GM11168 (cell line): ENCODE results near the gene NARF.
"Not testable (repeated sequence)": the region's sequence is repeated elsewhere in the genome, so short reads cannot be mapped to it uniquely, and the experiment has no call there.

Experiments used
- in situ Hi-C: fragments of 300-500 bp; cut with MboI; formaldehyde crosslinking; loops from one replicate; pipeline ENCODE4 v1.12.0; 2022; ENCODE audit warnings: low sequenced_read_pairs; ENCODE audit not compliant: unreplicated experiment

The NARF gene

DNA sequence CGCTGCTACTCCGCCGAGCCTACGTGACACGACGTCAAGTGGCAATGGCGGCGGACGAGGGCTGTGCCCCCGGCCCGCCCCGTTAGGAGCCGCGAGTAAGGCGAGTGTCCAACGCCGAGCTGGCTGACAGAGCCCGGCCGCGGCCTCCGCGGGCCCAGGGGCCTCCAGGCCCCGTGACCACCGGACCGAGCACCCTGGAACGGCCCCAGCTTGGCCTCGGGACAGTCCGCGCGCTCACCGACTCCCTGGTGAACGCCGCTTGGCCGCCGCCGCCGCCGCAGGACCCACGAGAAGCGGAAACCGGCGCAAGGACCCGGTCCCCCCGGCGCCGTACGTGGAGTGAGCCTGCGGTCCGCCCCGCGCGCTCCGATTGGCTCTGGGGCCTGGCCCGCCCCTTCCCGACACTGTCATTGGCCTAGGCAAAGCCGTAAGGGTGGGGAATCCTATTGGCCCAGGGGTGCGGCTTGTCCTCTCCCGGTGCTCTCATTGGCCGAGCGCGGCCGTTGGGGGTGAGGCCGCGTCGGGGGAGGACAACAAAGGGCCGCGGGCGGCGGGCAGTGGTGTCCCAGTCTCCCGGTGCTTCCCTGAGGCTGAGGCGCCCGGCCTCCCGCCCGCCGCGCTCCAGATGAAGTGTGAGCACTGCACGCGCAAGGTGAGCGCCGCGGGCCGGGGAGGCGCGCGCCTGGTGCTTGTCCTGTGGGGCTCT lies at the start of gene NARF:
NARF (plus strand) TSS at position 563 of the 706 bp plus-strand sequence; CDS start at position 626, 63 bp downstream.
- in situ Hi-C loops, result no loop called here

- in situ Hi-C loops, result no loop called here
Measured at GRCh38 chr17:82408938-82409318, 49.6 kb upstream of the NARF start.

GRCh38 chr17:82410014-82410716 lies 48.4 kb upstream of the NARF start:
- in situ Hi-C loops, result no loop called here

- in situ Hi-C loops, result no loop called here
Measured at GRCh38 chr17:82411396-82412053, 47.0 kb upstream of the NARF start.

GRCh38 chr17:82412081-82412480 lies 46.5 kb upstream of the NARF start:
- in situ Hi-C loops, result not testable (repeated sequence)

DNA sequence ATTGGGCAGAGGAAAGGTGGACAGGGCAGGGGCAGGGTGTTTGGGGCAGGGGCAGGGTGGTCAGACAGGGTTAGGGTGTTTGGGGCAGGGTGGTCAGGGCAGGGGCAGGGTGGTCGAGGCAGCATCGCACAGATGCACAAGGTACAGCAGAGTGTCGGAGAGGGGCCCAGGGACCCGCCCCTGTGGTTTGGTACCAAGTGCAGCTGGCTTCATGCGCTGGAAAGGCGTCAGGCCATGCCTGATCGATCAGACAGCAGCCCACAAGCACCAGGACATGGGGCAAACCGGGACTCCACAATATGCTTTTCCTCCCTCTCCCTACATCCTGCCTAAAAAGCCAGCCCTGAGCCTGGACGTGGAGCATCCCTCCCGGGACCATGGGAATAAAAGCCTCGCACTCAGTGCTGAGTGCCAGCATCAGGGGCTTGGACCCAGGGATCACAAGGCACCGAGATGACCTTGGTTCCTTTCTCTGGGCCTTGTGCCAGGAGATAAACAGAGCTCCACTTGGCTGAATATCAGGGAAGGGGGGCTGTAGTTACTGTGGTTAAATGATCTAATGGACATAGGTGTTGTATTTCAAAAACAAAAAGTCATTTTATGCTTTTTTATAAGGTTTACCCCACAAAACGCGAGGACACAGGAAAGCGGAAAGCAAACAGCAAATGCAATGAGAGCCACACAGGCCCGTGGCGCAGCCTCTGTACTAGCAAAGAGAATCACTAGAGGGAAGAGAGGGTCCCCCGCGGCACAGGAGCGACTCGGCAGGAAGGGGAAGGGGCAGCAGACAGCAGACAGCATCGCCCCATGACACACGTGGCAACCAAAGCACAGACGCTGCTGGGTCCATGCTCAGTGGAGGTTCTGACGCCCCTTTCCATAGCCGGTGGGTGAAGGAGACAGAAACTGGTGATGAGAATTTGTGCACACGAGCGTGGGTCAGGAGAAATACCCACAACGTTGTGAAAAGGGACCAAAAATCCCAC lies 45.7 kb upstream of the NARF start:
- in situ Hi-C loops, result no loop called here

DNA sequence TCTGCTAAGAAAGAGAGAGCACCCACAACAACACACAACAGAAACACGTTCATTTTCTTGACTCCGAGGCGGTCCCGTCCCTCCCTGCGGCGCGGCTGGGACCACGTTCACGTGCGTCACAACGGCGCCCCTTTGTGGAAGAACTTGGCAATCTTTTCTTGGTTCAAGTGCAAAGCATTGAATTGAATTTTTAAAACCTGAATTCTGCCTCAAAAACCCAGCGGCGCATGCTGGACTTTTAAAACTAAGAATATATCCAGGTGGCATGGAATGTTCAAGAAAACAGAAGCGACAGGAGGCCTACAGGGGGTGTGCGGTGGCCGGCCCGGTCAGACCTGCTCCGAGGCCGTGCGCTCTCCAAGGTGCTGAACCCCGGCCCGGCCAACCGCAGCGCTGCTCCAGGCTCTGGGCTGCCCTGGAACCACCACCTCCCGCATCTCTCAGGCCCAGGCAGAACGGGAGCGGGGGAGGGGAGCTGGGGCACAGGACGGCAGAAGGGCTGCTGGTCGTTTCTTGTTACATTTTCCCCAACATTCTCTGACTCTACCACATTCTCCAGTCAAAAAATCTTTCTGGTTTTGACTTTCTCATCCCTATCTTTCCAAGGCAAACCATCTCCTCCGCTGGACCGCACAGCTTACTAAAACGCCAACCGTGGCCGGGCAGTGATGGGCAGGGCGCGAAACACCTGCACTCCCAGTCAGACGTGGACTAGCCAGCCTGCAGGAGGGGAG lies 43.8 kb upstream of the NARF start:
- in situ Hi-C loops, result loop anchor here (5.0 kb wide), 1 partner anchor 57 kb away; the partner anchor contains the start of gene TEX19

DNA sequence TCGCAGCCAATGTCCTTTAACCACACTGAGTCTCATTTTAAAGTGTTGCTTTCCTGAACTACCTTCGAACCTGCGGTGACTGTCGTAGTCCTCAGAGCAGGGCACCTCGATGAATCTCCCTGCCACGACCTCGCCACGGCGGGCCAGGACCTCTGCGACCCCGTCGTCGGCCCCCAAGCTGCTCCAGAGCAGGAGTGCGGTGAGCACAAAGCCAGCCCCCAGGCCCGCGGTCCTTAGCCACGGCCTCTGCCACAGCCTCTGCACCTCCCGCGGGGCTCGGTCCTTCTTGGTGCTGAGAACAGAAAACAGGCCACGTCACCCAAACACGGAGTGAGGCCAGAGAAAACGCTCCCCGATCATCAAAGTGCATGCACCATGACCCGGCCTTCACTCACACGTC lies 43.2 kb upstream of the NARF start:
- in situ Hi-C loops, result loop anchor here (5.0 kb wide), 1 partner anchor 58 kb away; the partner anchor contains the start of gene TEX19

DNA sequence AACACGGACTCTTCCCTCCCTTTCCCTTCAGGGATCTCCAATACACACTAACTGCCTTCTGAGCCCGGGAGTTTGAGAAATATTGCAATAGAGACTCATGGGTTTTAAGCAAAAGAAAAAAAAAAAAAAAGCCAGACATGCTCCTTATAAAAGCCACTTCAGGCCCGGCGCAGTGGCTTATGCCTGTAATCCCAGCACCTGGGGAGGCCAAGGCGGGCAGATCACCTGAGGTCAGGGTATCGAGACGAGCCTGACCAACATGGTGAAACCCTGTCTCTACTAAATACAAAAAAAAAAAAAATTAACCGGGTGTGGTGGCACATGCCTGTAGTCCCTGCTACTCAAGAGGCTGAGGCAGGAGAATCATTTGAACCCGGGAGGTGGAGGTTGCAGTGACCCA lies 42.8 kb upstream of the NARF start:
- in situ Hi-C loops, result loop anchor here (5.0 kb wide), 1 partner anchor 58 kb away; the partner anchor contains the start of gene TEX19

GRCh38 chr17:82416264-82416663 lies 42.3 kb upstream of the NARF start:
- in situ Hi-C loops, result loop anchor here (5.0 kb wide), 1 partner anchor 59 kb away; the partner anchor contains the start of gene TEX19

- in situ Hi-C loops, result loop anchor here (5.0 kb wide), 1 partner anchor 59 kb away; the partner anchor contains the start of gene TEX19
Measured at GRCh38 chr17:82416771-82417170, 41.8 kb upstream of the NARF start.

GRCh38 chr17:82418001-82418986 lies 40.2 kb upstream of the NARF start, which contains the start of the genes HEXD and OGFOD3:
Gene HEXD, plus strand, starts transcription at chr17:82418347. Its CDS starts 1,453 bp downstream, at chr17:82419800.
Gene OGFOD3, minus strand, starts transcription at chr17:82418586. Its CDS starts 101 bp downstream, at chr17:82418485.
- in situ Hi-C loops, result loop anchor here (5.0 kb wide), 1 partner anchor 61 kb away; the partner anchor contains the start of gene TEX19

DNA sequence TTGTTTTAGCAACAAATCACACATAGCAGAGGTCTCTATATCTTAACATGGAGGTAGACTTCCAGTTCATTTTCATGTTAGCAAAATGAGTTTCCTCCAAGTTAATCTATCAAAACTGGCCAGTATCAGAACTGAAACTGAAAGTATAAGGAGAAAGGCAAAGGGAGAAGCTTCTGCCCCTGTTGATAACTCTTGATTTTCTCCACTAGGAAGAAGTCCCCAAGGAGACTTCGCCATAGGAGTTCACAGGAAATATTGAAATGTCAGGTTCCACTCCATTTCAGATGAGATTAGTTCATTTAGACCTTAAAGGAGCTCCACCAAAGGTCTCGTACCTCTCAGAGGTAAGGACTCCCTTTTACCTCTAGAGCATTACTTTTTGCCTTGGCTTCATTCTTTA lies 39.0 kb upstream of the NARF start:
- in situ Hi-C loops, result loop anchor here (5.0 kb wide), 1 partner anchor 62 kb away; the partner anchor contains the start of gene TEX19

GRCh38 chr17:82424001-82424862 lies 34.3 kb upstream of the NARF start:
- in situ Hi-C loops, result no loop called here

GRCh38 chr17:82424863-82425159 lies 33.7 kb upstream of the NARF start:
- in situ Hi-C loops, result no loop called here

- in situ Hi-C loops, result no loop called here
Measured at GRCh38 chr17:82428546-82428945, 30.0 kb upstream of the NARF start.

- in situ Hi-C loops, result no loop called here
Measured at GRCh38 chr17:82429824-82430223, 28.7 kb upstream of the NARF start.
